ENCODE data around the gene C17orf113.

C17orf113 gene

GRCh38 chr17:42072323-42073187, 22.2 kb upstream of the C17orf113 start:
- DNase-seq (ENCODE audit: low read depth) = no peak

GRCh38 chr17:42071810-42072209, 21.4 kb upstream of the C17orf113 start:
- no peak for DNase-seq (ENCODE audit: low read depth)

- DNase-seq (ENCODE audit: low read depth) = no peak
These were observed 18.6 kb upstream of the C17orf113 start for GRCh38 chr17:42068979-42069378.

DNA sequence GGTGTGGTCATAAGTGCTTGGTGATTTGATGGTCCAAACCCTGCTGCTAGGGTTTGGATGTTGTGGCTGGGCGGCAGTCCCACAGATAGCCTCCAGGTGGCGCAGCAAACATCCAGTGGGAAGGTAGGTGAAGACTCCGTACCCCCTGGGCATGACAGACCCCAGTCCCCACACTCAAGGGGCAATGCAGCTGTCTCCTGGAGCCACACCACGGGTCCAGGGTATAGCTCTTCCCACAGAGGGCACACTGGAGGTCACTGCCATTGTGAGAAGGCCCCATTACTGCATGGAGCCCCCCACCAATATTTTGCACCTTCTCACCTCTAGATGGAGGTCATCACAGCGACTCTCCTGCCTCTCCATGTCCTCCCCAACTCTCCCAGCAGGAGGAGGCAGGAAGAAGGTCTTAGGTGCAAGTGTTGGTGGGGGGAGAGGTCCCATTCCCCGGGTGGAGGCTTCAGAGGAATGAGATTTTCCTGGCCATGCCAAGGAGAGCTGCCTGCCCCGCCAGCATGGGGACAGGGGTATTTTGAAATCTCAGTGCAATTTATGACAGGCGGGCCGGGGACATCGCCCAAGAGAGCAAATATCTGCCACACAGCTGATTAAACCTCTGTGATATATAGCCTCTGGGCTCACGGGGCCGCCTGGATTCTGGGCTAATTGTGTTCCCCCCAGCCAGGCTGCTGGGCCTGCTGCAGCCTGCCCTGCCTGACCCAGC, 17.1 kb upstream of the C17orf113 start:
- peak; percentile 1 for DNase-seq (ENCODE audit: low read depth)

DNA sequence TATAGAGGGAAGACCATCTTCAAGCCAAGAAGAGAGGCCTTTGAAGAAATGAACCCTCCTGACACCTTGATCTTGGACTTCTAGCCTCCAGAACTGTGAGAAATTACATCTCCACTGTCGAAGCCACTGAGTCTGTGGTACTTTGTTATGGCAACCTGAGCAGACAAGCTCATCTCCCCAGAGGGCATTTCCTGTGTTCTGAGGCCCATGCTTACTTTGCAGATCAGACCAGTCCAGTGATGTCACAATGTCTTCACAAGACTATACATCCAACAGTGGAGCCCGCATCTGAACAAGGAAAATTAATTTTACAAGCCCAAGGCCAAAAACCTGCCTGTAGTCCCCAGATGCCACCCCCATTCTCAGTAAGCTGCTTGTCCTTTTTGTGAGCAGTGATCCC, 14.8 kb upstream of the C17orf113 start:
- DNase-seq (ENCODE audit: low read depth) = no peak

GRCh38 chr17:42062681-42063080, 12.3 kb upstream of the C17orf113 start:
- DNase-seq (ENCODE audit: low read depth) = no peak

GRCh38 chr17:42061646-42062487, 11.5 kb upstream of the C17orf113 start:
- DNase-seq (ENCODE audit: low read depth) = no peak

GRCh38 chr17:42060231-42060630, 9.8 kb upstream of the C17orf113 start:
- no peak for DNase-seq (ENCODE audit: low read depth)

- DNase-seq (ENCODE audit: low read depth) = no peak
These were observed 9.4 kb upstream of the C17orf113 start for GRCh38 chr17:42059815-42060214.

- DNase-seq (ENCODE audit: low read depth) = no peak
These were observed 7.7 kb upstream of the C17orf113 start for GRCh38 chr17:42058063-42058462.

- DNase-seq (ENCODE audit: low read depth) = no peak
These were observed 6.2 kb upstream of the C17orf113 start for GRCh38 chr17:42056635-42057034.

- no peak for DNase-seq (ENCODE audit: low read depth)
These were observed 5.1 kb upstream of the C17orf113 start for GRCh38 chr17:42055496-42055895.

DNA sequence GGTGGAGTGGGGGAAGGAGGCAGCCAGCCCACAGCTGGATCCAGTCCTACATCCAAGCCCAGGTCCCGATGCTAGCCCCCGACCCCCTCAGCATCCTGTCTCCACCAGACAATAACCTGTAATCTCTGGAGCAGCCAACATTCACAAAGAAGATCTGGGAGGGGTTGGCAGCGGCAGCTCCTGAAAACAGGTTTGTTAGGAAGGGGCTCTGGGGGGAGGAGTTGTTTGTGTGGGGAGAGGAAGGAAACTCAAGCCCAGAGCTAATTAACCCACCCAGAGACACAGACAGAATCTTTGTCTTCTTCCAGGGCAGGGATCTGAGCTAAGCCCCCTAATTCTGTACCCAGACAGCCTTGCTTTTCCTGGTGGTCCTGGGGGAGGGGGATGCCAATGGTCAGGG, 4.6 kb upstream of the C17orf113 start:
- no peak for DNase-seq (ENCODE audit: low read depth)

- no peak for DNase-seq (ENCODE audit: low read depth)
These were observed 3.5 kb upstream of the C17orf113 start for GRCh38 chr17:42053731-42054500.

DNA sequence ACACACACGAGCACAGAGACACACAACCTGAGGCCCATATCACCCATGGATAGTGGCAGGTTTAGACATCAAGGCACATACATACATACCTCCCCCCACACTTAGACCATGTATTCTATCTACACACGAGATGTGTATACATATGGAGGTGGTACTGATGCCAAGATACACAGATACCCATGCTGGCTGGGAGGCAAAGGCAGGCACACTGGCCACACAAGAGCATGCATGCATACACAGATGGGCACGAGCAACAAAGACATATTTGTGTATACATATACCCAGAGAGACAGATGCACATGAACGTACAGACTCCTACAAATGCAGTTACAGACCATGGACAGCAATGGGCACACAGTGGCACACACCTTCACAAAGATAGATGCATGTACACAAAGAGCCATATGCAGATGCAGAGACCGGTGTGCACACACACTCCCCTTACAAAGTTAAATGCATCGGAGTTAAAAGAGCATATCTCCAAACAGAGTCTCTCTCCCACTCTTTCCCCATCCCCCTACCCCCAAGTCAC, 2.0 kb upstream of the C17orf113 start:
- no peak for DNase-seq (ENCODE audit: low read depth)

DNA sequence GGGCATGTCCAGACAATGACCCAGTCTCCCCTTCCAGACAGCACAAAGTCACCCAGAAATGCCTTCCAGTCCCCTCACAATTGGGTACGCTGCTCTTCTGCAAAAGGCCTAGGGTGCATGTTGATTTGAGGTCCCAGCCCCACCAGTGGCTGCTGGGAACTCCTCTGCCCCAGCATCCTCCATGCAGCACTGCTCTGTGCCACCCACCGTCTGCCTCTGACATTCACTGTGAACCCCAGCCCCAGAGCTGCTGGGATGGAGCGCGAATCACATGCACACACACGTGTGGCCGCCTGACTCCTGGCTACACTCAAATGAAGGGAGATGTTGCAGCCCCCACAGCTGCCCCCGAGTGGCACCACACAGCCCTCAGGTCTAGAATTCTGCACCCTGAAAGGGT, 1.2 kb upstream of the C17orf113 start:
- DNase-seq (ENCODE audit: low read depth) = no peak

DNA sequence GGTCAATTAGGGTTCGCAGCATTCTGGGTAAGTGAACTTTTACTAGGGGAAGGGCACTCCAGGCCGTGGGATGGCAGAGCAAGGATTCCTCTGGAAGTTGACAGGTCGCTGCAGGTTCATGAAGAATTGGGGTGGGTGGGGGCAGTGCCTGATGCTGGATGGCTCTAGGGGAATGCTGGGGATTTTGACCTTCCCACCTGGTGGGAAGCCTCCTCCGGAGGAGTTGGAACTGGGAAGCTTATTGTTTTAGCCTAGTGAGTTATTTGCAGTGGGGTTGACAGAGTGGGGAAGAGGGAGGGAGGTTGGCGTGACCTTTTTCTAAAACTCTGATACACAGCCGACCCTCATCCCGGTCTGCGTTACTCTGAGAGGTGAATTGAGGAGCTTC, 606 bp upstream of the C17orf113 start:
- no peak for DNase-seq (ENCODE audit: low read depth)

DNA sequence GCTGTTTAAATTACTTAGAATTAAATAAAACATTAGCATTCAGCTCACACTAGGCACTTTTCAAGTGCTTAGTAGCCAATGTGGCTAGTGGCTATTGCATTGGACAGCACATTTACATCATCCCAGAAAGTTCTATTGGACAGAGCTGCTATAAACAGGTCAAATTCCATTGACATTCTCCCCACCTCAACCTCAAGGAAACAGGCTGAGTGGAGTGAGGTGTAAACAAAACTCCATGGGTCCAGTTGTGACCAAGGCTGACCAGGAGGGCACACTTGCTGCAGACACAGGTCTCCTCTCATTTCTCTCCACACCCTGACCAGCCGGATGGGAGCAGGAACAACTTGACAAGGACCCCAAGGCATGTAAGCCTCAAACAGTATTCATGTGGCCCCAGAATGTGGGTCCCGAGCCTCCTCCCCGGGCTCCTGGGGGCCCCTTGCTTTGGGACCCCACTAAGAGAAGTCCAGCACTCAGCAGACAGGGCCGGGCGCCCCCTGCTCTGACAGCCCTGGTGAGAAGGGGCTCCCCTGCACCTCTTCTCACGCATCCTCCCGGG, 488 bp downstream of the C17orf113 start:
- no peak for DNase-seq (ENCODE audit: low read depth)

DNA sequence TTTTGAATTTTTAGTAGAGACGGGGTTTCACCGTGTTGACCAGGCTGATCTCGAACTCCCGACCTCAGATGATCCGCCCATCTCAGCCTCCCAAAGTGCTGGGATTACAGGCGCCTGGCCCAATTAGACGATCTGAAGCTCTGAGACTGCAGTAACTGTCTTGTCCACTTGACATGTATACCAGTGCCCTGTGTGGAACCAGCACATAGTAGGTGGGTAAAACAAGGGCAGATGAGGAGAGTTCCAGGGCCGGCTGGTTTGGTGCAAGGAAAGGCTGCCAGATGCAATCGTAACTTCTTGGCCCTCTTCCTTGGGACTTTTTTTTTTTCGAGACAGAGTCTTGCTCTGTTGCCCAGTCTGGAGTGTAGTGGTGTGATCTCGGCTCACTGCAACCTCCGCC, 3.1 kb downstream of the C17orf113 start:
- DNase-seq (ENCODE audit: low read depth) = no peak

DNA sequence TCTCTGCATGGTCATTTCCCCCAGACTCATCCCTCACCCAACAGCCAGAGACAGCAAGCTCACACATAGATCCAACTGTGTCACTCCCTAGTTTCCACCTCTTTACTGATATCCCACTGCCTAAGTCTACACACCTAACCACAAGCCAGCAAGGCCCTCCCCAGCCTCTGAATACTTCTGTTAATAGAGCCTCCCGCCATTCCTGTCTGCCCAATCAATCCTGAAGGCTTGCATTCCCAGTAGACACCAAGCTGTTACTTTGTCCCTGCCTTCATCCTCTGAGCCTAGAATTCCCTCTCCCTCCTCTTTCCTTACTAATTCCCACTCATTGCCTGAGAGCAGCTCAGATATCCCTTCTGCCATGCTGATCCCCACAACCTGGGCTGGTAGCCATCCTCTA, 4.7 kb downstream of the C17orf113 start:
- DNase-seq (ENCODE audit: low read depth) = no peak
